ENCODE measurements around the gene DTWD2. TPM values are rescaled to one million over a fixed set of nuclear protein-coding genes. Genes with fewer than 3 reads are reported as not detected.

DTWD2 gene
- total RNA-seq, 2 experiments from 2014 or later = 3.0 to 4.4 TPM

DNA sequence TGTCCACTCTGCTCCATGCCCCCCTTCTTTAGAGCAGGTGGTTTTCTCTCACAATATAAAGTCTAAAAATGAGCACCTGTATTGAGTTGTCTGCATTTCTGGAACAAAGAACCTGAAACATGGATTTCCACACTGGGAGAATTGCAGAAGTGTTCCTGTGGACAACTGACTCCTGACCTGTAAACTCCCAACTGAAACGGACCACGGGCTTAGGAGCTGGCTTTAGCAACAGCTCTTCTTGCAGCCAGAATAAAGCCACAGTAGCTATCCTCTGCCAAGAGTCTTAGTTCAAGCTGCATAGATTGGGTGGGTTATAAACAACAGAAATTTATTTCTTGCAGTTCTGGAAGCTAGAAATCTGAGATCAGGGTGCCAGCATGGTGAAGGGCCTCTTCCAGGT, 194.7 kb downstream of the DTWD2 start:
- CTCF ChIA-PET = interaction anchor here (1.2 kb wide), 1 partner anchor 10 kb away, joined by 3 read pairs; no protein-coding TSS in a partner anchor

DNA sequence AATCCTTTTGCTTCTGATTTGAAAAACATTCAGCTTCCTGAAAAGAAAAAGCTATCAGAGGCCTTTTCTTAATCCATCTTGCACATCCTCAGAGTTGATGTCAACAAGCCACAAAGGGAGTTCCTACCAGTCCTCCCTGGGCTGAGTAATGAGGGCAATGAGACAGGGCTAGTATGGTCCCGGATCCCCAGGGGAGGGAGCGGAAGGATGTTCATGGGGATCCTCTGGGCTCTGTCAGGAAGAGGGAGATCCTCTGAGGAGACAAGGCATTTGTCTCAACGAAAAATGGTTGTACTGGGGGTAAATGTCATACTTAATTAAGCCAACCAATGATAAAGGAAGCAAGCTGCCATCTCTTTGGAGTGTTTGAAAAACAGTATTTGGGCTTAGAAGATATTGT, 195.3 kb downstream of the DTWD2 start:
- POLR2A ChIA-PET = no interaction called here

More for the DNA sequence above, 194.7 kb downstream of the DTWD2 start:
- POLR2A ChIA-PET = no interaction called here

DNA sequence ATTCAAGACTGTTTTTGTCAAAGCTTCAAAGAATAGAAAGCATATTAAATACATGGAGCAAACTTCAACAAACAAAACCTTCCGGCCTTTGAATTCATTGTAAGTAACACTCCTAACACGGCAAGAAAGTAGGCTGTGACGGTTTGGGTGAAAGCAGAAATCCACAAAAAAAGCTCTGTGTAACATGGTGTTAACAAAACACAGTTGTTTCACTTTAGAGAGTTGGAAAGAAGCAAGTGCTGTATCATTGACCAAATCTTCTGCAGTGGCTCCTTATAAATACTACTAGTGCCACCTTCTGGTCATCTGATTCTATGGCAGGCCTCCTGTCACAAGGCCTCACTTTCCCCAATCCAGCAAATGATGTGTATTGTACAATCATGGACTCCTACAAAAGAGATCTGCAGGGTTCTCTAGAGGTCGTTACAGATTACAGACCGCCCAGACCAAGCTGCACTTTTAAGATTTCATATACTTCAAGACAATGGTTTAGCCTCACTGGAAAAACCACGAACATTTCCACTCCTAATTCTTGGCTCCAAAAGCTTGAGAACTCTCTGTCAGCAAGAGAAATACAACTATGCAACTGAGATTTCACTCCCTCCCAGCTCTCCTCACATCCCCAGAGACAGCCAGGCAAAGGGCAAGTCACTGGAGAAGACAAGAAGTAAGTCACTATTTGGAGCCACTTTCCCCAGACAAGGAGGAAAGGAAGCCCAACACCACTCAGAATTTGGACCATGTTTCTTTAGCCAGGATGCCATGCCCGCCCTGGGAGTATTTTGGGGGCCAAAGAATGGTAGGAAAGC, 196.2 kb downstream of the DTWD2 start:
- POLR2A ChIA-PET = no interaction called here

More for the DNA sequence above, 195.3 kb downstream of the DTWD2 start:
- CTCF ChIA-PET = interaction anchor here (1.2 kb wide), 1 partner anchor 9 kb away, joined by 3 read pairs; no protein-coding TSS in a partner anchor

DNA sequence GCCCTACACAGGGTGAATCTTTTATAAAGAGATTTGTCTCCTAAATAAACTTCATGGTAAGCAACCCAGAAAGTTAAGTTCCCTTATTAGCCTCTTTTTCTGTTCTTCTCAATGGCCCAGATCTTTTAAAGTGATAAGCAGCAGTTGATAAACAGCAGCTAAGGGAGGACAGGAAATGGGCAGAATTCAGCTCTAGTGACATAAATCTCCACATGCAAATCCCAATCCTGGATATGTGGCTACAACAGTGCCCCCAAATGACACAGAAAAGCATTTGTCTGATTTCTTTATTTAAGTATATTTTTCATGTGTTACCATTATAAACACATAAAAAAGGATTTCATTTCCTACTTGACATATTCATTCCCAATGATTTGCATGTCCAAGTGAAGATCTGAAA, 199.0 kb downstream of the DTWD2 start:
- CTCF ChIA-PET = no interaction called here
- POLR2A ChIA-PET = no interaction called here

More for the DNA sequence above, 196.2 kb downstream of the DTWD2 start:
- CTCF ChIA-PET = interaction anchor here (0.6 to 1.1 kb wide), 2 partner anchors 234 to 382 kb away, joined by 3 to 4 read pairs; no protein-coding TSS in a partner anchor

DNA sequence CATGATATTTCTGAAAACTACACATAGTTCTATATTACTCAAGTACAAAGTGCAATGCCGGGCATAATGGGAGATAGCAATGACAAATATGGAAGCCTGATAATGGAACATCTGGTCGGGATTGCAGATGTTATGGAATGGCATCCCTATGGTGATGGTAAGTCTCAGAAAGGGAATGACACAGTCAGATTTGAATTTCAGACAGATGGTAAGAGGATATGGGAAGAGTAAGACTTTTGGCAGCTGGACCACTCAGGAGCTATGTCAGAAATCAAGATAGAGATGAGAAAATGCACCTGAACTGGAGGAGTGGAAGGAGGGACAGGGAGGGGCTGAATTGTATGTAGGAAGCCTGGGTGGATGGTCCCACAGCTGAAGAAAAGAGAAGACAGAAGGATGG, 200.0 kb downstream of the DTWD2 start:
- POLR2A ChIA-PET = no interaction called here
- CTCF ChIA-PET = no interaction called here

Other genes with a start within 250 kb of the DTWD2 start
- 10 to 100 TPM; 21.9 to 22.8 TPM for gene DMXL1, start 82.5 kb upstream of the DTWD2 start, total RNA-seq

All from activated CD8-positive, alpha-beta memory T cell treated with anti-CD3 and anti-CD28 coated beads for 36 hours (primary cell).